Heart left ventricle (tissue), 13 donors: ENCODE results near the gene WDFY3.

Experiments used
- CTCF ChIP-seq, 12 donors: fragments of 200-600 bp; sonication (generic) in 4 of 12; IDR thresholded peaks; one replicate each; pipeline versions ENCODE4 v1.5.0 to v1.8.0; 2018 to 2022; ENCODE audit warnings: antibody characterized with exemption in 12 of 12, mild to moderate bottlenecking in 5 of 12
- POLR2A ChIP-seq, 2 donors: fragments of 450-650 bp; IDR thresholded peaks; one replicate each; pipeline ENCODE4 v1.6.1; 2017; ENCODE audit warnings: antibody characterized with exemption in 2 of 2, mild to moderate bottlenecking in 2 of 2, moderate library complexity in 2 of 2
- donor health status: ischemic (EF 13 %, LVEDD 7.1; RV severe dilation, severe dysfunction).
- donor health status: DM: no; HTN: yes; CAD: no.
- donor health status: DM: no; HTN: no; CAD: no.
- donor health status: ischemic (EF 25% LVEDD 6.9; RV normal size, moderate dysfunction).
- donor health status: ischemic (EF 25% LVEDD 5.7; RV mildly dilated, moderate dysfunction).
- donor health status: ischemic (EF 35%, LVEDD 5.7; RV mildly dilated, moderate dysfunction).
- donor health status: nonischemic (EF 11% LVEDD 7.7; RV severe dilation, severe dysfunction).
- donor health status: DM: yes; HTN: yes; CAD: no.
- donor health status: PGD.
- donor health status: ischemic (EF 29% LVEDD 5.4; RV normal size, mild dysfunction).
- donor health status: nonischemic (EF 23%, LVEDD 6.1; RV moderate dilation, normal function).

DNA sequence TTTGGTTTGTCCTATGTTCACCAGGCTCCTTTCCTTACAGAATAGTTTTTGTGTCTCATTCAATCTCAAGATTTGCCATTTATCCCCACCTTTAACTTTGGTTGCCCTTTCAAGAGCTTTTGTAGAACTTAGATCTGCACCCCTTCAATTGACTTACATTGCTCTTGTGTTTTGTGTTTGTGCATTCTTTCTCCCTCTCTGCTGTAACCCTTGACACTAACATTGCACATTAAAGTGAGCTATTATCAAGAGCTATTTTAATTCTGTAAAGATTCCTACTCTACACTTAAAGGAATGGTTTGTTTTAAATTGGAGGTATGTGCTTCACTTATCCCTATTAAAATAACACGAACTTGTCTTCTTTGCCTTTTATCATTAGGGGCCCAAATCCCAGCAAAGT, 318.3 kb downstream of the WDFY3 start:
- TF ChIP-seq POLR2A (IDR thresholded peaks at IDR 0.05) (no peak), CTCF (IDR thresholded peaks at IDR 0.05) (no peak)
